H9 (cell line): Measurements from ENCODE around the gene ADAR. TPM values are rescaled to one million over a fixed set of nuclear protein-coding genes. Genes with fewer than 3 reads are reported as not detected.
"Not testable (repeated sequence)": the region's sequence is repeated elsewhere in the genome, so short reads cannot be mapped to it uniquely, and the experiment has no call there.

Source experiments
- DNase-seq: peaks from one replicate; pipeline ENCODE4 v3.0.0-alpha.2; 2017
- H2AFZ ChIP-seq: one replicate; pipeline ENCODE4 v1.6.1; 2013; ENCODE audit warnings: mild to moderate bottlenecking, low read length, control low read depth, moderate library complexity
- H2AK5ac ChIP-seq: 2 replicates; pipeline ENCODE4 v1.6.1; 2013; ENCODE audit warnings: low read length, control low read depth, mixed read lengths; ENCODE audit not compliant: insufficient read length
- H2BK120ac ChIP-seq: one replicate; pipeline ENCODE4 v1.6.1; 2013; ENCODE audit warnings: low read depth, mild to moderate bottlenecking, low read length, control low read depth, inconsistent platforms; ENCODE audit not compliant: poor library complexity, severe bottlenecking
- H2BK12ac ChIP-seq: 2 replicates; pipeline ENCODE4 v1.6.1; 2013; ENCODE audit warnings: low read length, control low read depth, mixed read lengths, low read depth; ENCODE audit not compliant: insufficient read length
- H2BK15ac ChIP-seq: 2 replicates; pipeline ENCODE4 v1.6.1; 2013; ENCODE audit warnings: low read depth, low read length, control low read depth
- H2BK20ac ChIP-seq: one replicate; pipeline ENCODE4 v1.6.1; 2013; ENCODE audit warnings: low read depth, mild to moderate bottlenecking, low read length, control low read depth, inconsistent platforms; ENCODE audit not compliant: poor library complexity, severe bottlenecking
- H2BK5ac ChIP-seq: 2 replicates; pipeline ENCODE4 v1.6.1; 2013; ENCODE audit warnings: low read length, control low read depth, mixed read lengths; ENCODE audit not compliant: insufficient read length
- H3K14ac ChIP-seq: 2 replicates; pipeline ENCODE4 v1.6.1; 2013; ENCODE audit warnings: low read length, control low read depth; ENCODE audit not compliant: insufficient read depth
- H3K18ac ChIP-seq: 2 replicates; pipeline ENCODE4 v1.6.1; 2013; ENCODE audit warnings: low read depth, mild to moderate bottlenecking, mixed read lengths, low read length, control low read depth; ENCODE audit not compliant: insufficient read length
- H3K23ac ChIP-seq: 2 replicates; pipeline ENCODE4 v1.6.1; 2013; ENCODE audit warnings: low read length, control low read depth, mixed read lengths, low read depth; ENCODE audit not compliant: insufficient read length
- H3K23me2 ChIP-seq: 2 replicates; pipeline ENCODE4 v1.6.1; 2013; ENCODE audit warnings: low read depth, mild to moderate bottlenecking, mixed read lengths, low read length, control low read depth; ENCODE audit not compliant: insufficient read length, poor library complexity, severe bottlenecking
- H3K27ac ChIP-seq: 2 replicates; pipeline ENCODE4 v1.5.1; 2013; ENCODE audit warnings: low read length, control low read depth, mixed read lengths, low read depth; ENCODE audit not compliant: insufficient read length
- H3K27me3 ChIP-seq: 2 replicates; pipeline ENCODE4 v1.6.1; 2013; ENCODE audit warnings: low read length, control low read depth, inconsistent platforms; ENCODE audit not compliant: insufficient read depth
- H3K4ac ChIP-seq: 2 replicates; pipeline ENCODE4 v1.6.1; 2013; ENCODE audit warnings: low read depth, mild to moderate bottlenecking, control low read depth, inconsistent platforms, low read length, moderate library complexity
- H3K4me1 ChIP-seq: 2 replicates; pipeline ENCODE4 v1.6.1; 2013; ENCODE audit warnings: low read length, control low read depth, inconsistent platforms; ENCODE audit not compliant: insufficient read depth
- H3K4me2 ChIP-seq: 2 replicates; pipeline ENCODE4 v1.6.1; 2013; ENCODE audit warnings: low read length, control low read depth, mixed read lengths; ENCODE audit not compliant: insufficient read length, insufficient read depth
- H3K56ac ChIP-seq: 2 replicates; pipeline ENCODE4 v1.6.1; 2013; ENCODE audit warnings: low read depth, mild to moderate bottlenecking, mixed read lengths, low read length, control low read depth; ENCODE audit not compliant: insufficient read length
- H3K79me1 ChIP-seq: 2 replicates; pipeline ENCODE4 v1.6.1; 2013; ENCODE audit warnings: low read depth, mild to moderate bottlenecking, moderate library complexity, low read length, control low read depth, inconsistent platforms; ENCODE audit not compliant: insufficient read depth, poor library complexity, severe bottlenecking
- H3K79me2 ChIP-seq: 2 replicates; pipeline ENCODE4 v1.6.1; 2013; ENCODE audit warnings: low read length, control low read depth, inconsistent platforms; ENCODE audit not compliant: insufficient read depth
- H3K9ac ChIP-seq: 2 replicates; pipeline ENCODE4 v1.6.1; 2013; ENCODE audit warnings: low read length, control low read depth, mixed read lengths; ENCODE audit not compliant: insufficient read length; ENCODE audit errors: extremely low read depth
- H3K9me3 ChIP-seq: one replicate; pipeline ENCODE4 v1.6.1; 2013; ENCODE audit warnings: low read depth, low read length, inconsistent platforms; ENCODE audit not compliant: control insufficient read depth
- H3T11ph ChIP-seq: one replicate; pipeline ENCODE4 v1.6.1; 2013; ENCODE audit warnings: mild to moderate bottlenecking, low read length, control low read depth, inconsistent platforms
- H4K20me1 ChIP-seq: one replicate; pipeline ENCODE4 v1.6.1; 2013; ENCODE audit not compliant: control insufficient read depth, insufficient read length, insufficient read depth
- H4K5ac ChIP-seq: 2 replicates; pipeline ENCODE4 v1.6.1; 2013; ENCODE audit warnings: low read depth, mild to moderate bottlenecking, mixed read lengths, low read length, control low read depth; ENCODE audit not compliant: insufficient read length
- H4K8ac ChIP-seq: replicated peaks from 2 replicates; pipeline ENCODE4 v1.6.1; 2013; ENCODE audit warnings: low read length, control low read depth, mixed read lengths, low read depth; ENCODE audit not compliant: insufficient read length
- H4K91ac ChIP-seq: 2 replicates; pipeline ENCODE4 v1.6.1; 2013; ENCODE audit warnings: low read depth, mild to moderate bottlenecking, moderate library complexity, mixed read lengths, low read length, control low read depth; ENCODE audit not compliant: insufficient read length
- H3K27ac Mint-ChIP-seq, 3 experiments: 2 replicates in 2 of 3; 3 replicates in 1 of 3; pipeline ENCODE4 v1.8.0; 2020 to 2021; ENCODE audit warnings: mixed read lengths in 3 of 3, mild to moderate bottlenecking in 1 of 3, moderate library complexity in 1 of 3
- H3K27me3 Mint-ChIP-seq: 2 replicates; pipeline ENCODE4 v1.8.0; 2021; ENCODE audit warnings: low read depth, mild to moderate bottlenecking, moderate library complexity, mixed read lengths
- H3K36me3 Mint-ChIP-seq, 3 experiments: 2 replicates in 2 of 3; 3 replicates in 1 of 3; pipeline ENCODE4 v1.8.0; 2020 to 2021; ENCODE audit warnings: low read depth in 3 of 3, mixed read lengths in 3 of 3; ENCODE audit not compliant: insufficient read depth in 1 of 3
- H3K4me1 Mint-ChIP-seq, 2 experiments: 2 replicates each; pipeline ENCODE4 v1.8.0; 2020; ENCODE audit warnings: mixed read lengths in 2 of 2
- H3K4me3 Mint-ChIP-seq, 2 experiments: 2 replicates in 1 of 2; 3 replicates in 1 of 2; pipeline ENCODE4 v1.8.0; 2020 to 2021; ENCODE audit warnings: mild to moderate bottlenecking in 2 of 2, mixed read lengths in 2 of 2, moderate library complexity in 1 of 2
- H3K9me3 Mint-ChIP-seq, 2 experiments: 2 replicates in 1 of 2; 3 replicates in 1 of 2; pipeline ENCODE4 v1.8.0; 2020; ENCODE audit warnings: mild to moderate bottlenecking in 2 of 2, mixed read lengths in 2 of 2, moderate library complexity in 1 of 2
- CTCF ChIP-seq: fragments of 200-600 bp; sonication (generic); conservative IDR thresholded peaks from 3 replicates; pipeline ENCODE4 v1.8.0; 2021; ENCODE audit warnings: antibody characterized with exemption, mild to moderate bottlenecking
- WGBS: extraction: QIAGEN DNeasy Blood & Tissue Kit; methylation state at CpG from one replicate; pipeline ENCODE4 v1.1.7; 2013; ENCODE audit warnings: missing lambda C conversion rate, low lambda C conversion rate, mixed read lengths; ENCODE audit not compliant: insufficient read length; ENCODE audit errors: extremely low coverage; 5-methylcytosine and 5-hydroxymethylcytosine counted together
- total RNA-seq: library from RNA; stranded (reverse); gene quantifications from 2 replicates; pipeline ENCODE4 v1.2.1, GENCODE V29; 2021

Gene ADAR
- total RNA-seq, 1 experiment from 2014 or later: 236 TPM

- H3K4me2 ChIP-seq: no peak overlapping the region
- no peak overlapping the region for H2AFZ ChIP-seq
- no peak overlapping the region for H2BK12ac ChIP-seq
- H2BK15ac ChIP-seq: no peak overlapping the region
- H3K18ac ChIP-seq: no peak overlapping the region
- H3T11ph ChIP-seq: no peak overlapping the region
- no peaks in the 10 kb centered on the region for H4K20me1 ChIP-seq
- H2BK5ac ChIP-seq: no peak overlapping the region
- H3K23me2 ChIP-seq: no peaks in the 10 kb centered on the region
- no peaks in the 10 kb centered on the region for H3K27me3 ChIP-seq
- H3K79me1 ChIP-seq: no peaks in the 10 kb centered on the region
- H3K56ac ChIP-seq: no peak overlapping the region
- no peak for DNase-seq
- H2BK20ac ChIP-seq: no peak overlapping the region
- TF ChIP-seq CTCF: no peak
- no peak overlapping the region for H3K27ac Mint-ChIP-seq
- no peaks in the 10 kb centered on the region for H3K79me2 ChIP-seq
- H4K5ac ChIP-seq: no peak overlapping the region
- H3K27me3 Mint-ChIP-seq: no peaks in the 10 kb centered on the region; the same call in 1 of the 2 replicates
- no peak overlapping the region for H2AK5ac ChIP-seq
- H3K4me1 ChIP-seq: no peaks in the 10 kb centered on the region
- no peaks in the 10 kb centered on the region; a peak in 1 of 5 replicates for H3K9me3 Mint-ChIP-seq
- H4K91ac ChIP-seq: no peak overlapping the region
- H3K27ac ChIP-seq: no peak overlapping the region
- H3K4me1 Mint-ChIP-seq: peaks cover 7% of the 10 kb centered on the region in 2 experiments
- H3K36me3 Mint-ChIP-seq: no peaks in the 10 kb centered on the region
- no peak overlapping the region for H3K9ac ChIP-seq
- no peaks in the 10 kb centered on the region for H3K9me3 ChIP-seq
- no peak overlapping the region for H2BK120ac ChIP-seq
- no peak overlapping the region for H3K14ac ChIP-seq
- H3K23ac ChIP-seq: no peak overlapping the region
- no peak overlapping the region for H3K4me3 Mint-ChIP-seq
- H3K4ac ChIP-seq: no peak overlapping the region
- no peak overlapping the region for H4K8ac ChIP-seq
Measured at GRCh38 chr1:154652893-154653292, 44.9 kb upstream of the ADAR start.

DNA sequence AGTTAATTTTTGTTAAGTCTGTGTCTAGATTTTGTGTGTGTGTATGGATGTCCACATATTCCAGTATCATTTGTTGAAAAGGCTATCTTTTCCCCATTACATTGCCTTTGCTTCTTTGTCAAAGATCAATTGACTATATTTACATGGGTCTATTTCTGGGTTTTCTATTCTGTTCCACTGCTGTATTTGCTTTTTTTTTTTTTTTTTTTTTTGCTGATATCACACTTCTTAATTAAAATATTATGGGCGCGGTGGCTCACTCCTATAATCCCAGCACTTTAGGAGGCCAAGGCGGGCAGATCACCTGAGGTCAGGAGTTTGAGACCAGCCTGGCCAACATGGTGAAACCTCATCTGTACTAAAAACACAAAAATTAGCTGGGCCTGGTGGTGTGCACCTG is 36.7 kb upstream of the ADAR start:
- not testable (repeated sequence) for H3K56ac ChIP-seq

More for the DNA sequence above, 36.7 kb upstream of the ADAR start:
- not testable (repeated sequence) for H3K79me1 ChIP-seq, H3K4ac ChIP-seq, H2BK120ac ChIP-seq, H3K36me3 Mint-ChIP-seq, H3K27me3 ChIP-seq, H4K20me1 ChIP-seq, H4K91ac ChIP-seq, H3K23me2 ChIP-seq, H2AK5ac ChIP-seq, H4K5ac ChIP-seq, H3K79me2 ChIP-seq, DNase-seq, H2BK20ac ChIP-seq, H2BK12ac ChIP-seq, H3K4me1 Mint-ChIP-seq, H3K27me3 Mint-ChIP-seq, H4K8ac ChIP-seq, H3K4me3 Mint-ChIP-seq, H3K4me2 ChIP-seq, H3K4me1 ChIP-seq, H2BK5ac ChIP-seq, H2BK15ac ChIP-seq, H3K14ac ChIP-seq, H3K18ac ChIP-seq, H3K9me3 Mint-ChIP-seq, H3K27ac Mint-ChIP-seq, H3K9me3 ChIP-seq, H2AFZ ChIP-seq, H3T11ph ChIP-seq, H3K27ac ChIP-seq, H3K23ac ChIP-seq, H3K9ac ChIP-seq
- WGBS: no CpG with 5 or more reads among the region's 3 CpGs
